Glomerular endothelial cell (primary cell): ENCODE data around the gene LDB3. TPM values are rescaled to one million over a fixed set of nuclear protein-coding genes. Genes with fewer than 3 reads are reported as not detected.

Source experiments
- DNase-seq: peaks from one replicate; pipeline ENCODE4 v3.0.0-alpha.2; 2011; ENCODE audit warnings: low read depth, low spot score; ENCODE audit errors: extremely low read depth
- total RNA-seq: library from RNA; depleted of rRNA; stranded (reverse); fragments of >200 nt; gene quantifications from 2 replicates; pipeline ENCODE4 v1.2.3, GENCODE V29; 2015

LDB3 gene
- total RNA-seq, 1 donor from 2014 or later: not detected

- no peak for DNase-seq
Observed at GRCh38 chr10:86663576-86664339, 4.6 kb upstream of the LDB3 start.

- DNase-seq: no peak
Observed at GRCh38 chr10:86664341-86665217, 3.7 kb upstream of the LDB3 start.

DNA sequence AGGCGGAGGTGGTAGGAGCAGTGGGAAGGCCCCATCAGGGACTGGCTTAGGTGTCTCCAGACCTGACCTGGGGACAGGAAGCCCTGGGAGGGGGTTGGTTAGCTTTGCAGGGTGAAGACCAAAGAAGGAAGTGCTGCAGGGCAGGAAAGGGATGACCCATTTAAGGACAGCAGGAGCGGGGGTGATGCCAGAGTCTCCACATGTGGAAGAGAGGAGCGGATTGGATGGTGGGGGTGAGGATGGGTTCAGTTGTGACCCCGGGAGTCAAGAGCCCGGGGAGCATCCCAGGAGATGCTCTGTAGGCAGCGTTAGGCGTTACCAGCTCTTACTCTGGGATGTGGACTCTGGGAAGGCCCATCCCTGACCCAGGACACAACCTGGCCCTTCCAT, 3.1 kb upstream of the LDB3 start:
- no peak for DNase-seq

- DNase-seq: no peak
Observed at GRCh38 chr10:86665868-86666267, 2.4 kb upstream of the LDB3 start.

GRCh38 chr10:86666538-86666937, 1.8 kb upstream of the LDB3 start:
- no peak for DNase-seq

DNA sequence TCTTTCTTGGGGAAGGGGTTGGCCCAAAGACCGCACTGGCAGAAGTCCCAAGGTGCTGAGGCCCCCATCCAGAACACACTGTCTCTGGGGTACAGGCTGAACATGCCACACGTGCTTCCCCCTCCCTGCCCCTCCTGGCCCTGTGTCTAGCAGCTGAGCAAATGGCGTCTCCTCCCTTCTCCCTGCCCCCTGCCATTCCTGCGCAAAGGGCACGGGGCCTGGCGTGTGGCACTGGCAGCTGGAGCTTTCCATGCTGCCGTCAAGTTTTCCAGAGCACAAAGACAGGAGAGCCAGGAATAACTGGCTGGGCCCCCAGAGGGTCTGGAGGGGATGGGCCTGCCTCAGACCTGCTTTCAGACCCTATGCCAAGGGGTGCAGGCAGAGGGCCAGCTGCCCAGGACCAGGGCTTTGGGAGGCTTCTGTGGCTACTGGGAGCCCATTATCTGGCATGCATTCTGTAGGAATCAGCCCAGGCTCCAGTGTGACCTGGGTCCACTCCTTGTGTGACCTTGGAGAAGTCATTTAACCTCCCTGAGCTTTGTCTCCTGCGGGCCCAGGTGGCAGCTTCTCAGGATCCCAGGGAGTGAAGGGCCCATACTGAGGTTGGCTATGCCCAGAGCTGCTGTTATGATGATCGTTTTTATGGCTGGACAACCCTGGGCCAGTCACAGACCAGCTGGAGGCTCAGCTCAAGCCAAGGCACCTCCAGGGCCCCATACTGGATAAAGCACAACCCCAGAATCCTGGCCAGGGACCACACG, 710 bp upstream of the LDB3 start:
- no peak for DNase-seq

DNA sequence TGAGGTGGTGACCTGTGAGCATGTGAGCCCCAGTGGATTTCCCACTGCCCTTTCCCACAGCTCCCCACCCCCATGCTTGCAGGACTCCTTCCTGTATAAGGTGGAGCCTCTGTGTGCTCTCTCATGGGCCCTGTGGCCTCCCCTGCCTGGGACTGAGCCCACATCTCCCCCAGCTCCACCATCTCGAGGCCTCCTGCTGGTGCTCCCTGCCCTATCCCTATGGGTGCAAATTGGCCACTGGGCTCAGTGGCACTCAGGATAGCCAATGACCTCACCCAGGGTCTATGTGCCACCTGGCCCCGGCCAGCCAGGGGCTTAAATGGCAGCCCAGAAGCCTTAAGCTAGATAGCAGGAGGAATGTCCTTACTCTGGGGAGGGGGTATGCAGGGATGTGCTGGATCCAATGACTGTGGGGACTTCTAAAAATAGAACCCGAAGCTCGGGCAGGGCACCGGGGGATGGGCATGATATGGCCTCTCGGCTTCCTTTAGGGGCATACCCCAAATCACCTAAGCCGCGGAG, 2.0 kb downstream of the LDB3 start:
- no peak for DNase-seq

DNA sequence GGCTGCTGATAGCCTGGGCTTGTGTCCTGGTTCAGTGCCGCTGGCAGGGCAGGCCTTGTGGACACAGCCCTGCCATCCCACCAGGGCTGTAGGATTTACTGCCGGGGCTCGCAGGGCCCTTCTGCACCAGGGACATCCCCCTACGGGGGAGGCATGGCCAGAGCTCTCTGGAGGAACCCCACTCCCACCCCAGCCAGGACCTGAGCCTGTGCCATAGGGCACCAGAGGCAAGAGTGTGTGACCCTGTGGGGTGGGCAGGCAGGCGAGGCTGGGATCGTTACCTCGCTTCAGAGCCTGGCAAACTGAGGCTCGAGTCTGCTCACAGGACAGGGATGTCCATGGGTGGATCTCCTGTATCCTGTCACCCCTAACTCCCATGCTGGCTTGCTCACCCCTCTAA, 2.6 kb downstream of the LDB3 start:
- DNase-seq: no peak

GRCh38 chr10:86671419-86671818, 3.1 kb downstream of the LDB3 start:
- no peak for DNase-seq

GRCh38 chr10:86671985-86672710, 3.8 kb downstream of the LDB3 start:
- DNase-seq: no peak

DNA sequence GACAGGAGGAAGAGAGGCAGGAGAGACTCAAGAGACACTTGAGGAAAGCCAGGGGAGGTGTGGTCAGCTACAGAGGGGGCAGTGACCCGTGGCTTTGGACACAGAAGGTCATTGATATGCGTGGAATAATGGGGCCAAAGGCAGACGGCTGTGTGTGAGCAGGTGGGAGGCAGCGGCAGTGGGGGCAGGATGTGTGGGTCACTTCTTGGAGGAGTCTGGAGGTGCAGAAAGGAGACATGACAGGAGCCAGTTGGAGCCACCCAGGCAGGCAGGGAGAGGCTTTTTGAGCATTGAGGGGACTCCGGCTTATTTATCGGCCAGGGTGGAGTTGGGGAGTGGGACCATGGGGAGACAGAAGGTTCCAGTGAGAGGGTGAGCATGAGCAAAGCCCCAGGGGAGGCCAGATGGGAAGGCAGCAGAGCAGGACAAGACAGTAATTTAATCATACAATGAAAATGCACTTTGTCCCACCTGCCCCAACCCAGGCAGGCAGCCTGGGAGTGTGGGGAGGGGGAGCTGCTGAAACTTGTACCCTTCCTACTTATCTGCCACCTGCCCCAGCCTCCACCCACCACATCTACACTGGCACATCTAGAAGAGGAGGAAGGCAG, 5.0 kb downstream of the LDB3 start:
- no peak for DNase-seq

- no peak for DNase-seq
Observed at GRCh38 chr10:86673827-86674581, 5.7 kb downstream of the LDB3 start.

DNA sequence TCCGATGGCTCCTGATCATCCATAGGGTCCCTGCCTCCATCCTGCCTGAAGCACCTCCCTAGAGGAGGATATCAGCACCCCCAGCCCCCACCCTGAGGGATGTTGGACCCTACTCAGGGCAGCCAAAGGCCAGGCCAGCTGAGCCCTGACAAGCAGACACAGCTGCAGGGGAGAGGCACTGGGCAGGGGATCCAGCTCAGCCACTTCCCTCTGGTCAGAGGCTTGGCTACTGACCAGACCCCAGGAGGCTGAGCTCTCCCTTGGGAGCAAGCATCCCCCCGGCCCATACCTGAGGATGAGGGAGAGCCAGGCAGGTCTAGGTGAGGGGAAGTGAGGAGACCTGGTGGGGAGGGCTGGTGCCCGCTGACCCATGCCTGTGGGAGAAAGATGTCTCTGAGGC, 6.6 kb downstream of the LDB3 start:
- DNase-seq: no peak

GRCh38 chr10:86677374-86677773, 9.1 kb downstream of the LDB3 start:
- DNase-seq: no peak

GRCh38 chr10:86678999-86679792, 10.9 kb downstream of the LDB3 start:
- DNase-seq: no peak

- no peak for DNase-seq
Observed at GRCh38 chr10:86681047-86681446, 12.7 kb downstream of the LDB3 start.

- DNase-seq: no peak
Observed at GRCh38 chr10:86681722-86682386, 13.5 kb downstream of the LDB3 start.

GRCh38 chr10:86682675-86683074, 14.4 kb downstream of the LDB3 start:
- DNase-seq: no peak
